SU-DHL-6 (cell line): ENCODE data around the gene SPECC1.

Experiments used
- EZH2phosphoT487 ChIP-seq: fragments of 200-600 bp; sonication (generic), shearing (Covaris generic); conservative IDR thresholded peaks from 2 replicates; pipeline ENCODE4 v1.6.1; 2018; ENCODE audit warnings: mild to moderate bottlenecking, antibody characterized with exemption, low read length, moderate library complexity, mixed read lengths
- TF ChIP-seq, protein P1 (sequence below): fragments of 200-600 bp; sonication (generic); IDR thresholded peaks from one replicate; pipeline ENCODE4 v1.5.1; 2017; ENCODE audit warnings: antibody characterized with exemption, mild to moderate bottlenecking, low read length, moderate library complexity; ENCODE audit not compliant: insufficient read depth, poor library complexity, severe bottlenecking

- TF ChIP-seq, protein P1, sequence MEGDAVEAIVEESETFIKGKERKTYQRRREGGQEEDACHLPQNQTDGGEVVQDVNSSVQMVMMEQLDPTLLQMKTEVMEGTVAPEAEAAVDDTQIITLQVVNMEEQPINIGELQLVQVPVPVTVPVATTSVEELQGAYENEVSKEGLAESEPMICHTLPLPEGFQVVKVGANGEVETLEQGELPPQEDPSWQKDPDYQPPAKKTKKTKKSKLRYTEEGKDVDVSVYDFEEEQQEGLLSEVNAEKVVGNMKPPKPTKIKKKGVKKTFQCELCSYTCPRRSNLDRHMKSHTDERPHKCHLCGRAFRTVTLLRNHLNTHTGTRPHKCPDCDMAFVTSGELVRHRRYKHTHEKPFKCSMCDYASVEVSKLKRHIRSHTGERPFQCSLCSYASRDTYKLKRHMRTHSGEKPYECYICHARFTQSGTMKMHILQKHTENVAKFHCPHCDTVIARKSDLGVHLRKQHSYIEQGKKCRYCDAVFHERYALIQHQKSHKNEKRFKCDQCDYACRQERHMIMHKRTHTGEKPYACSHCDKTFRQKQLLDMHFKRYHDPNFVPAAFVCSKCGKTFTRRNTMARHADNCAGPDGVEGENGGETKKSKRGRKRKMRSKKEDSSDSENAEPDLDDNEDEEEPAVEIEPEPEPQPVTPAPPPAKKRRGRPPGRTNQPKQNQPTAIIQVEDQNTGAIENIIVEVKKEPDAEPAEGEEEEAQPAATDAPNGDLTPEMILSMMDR, result no peak
- no peak for TF ChIP-seq EZH2phosphoT487
Measured at GRCh38 chr17:20114466-20114865, 105.3 kb downstream of the SPECC1 start.
